ENCODE data around the gene SETSIP.
"Not testable (repeated sequence)": the region's sequence is repeated elsewhere in the genome, so short reads cannot be mapped to it uniquely, and the experiment has no call there.

DNA sequence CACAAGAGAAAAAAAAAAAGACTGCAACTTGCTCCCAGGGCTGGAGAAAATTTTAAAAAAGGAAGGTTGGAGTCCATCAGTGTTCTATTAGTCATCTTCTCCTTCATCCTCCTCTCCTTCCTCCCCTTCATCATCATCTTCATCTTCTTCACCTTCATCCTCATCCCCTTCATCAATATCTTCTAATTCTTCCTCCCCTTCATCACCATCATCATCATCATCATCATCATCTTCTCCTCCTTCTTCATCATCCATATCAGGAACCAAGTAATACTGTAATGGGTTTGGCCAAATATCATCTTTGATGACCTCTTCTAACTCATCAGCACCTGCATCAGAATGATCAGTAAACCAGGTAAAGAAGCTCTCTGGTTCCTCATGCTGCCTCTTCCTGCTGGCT lies 765 bp downstream of the SETSIP start:
- TF ChIP-seq, protein P1, sequence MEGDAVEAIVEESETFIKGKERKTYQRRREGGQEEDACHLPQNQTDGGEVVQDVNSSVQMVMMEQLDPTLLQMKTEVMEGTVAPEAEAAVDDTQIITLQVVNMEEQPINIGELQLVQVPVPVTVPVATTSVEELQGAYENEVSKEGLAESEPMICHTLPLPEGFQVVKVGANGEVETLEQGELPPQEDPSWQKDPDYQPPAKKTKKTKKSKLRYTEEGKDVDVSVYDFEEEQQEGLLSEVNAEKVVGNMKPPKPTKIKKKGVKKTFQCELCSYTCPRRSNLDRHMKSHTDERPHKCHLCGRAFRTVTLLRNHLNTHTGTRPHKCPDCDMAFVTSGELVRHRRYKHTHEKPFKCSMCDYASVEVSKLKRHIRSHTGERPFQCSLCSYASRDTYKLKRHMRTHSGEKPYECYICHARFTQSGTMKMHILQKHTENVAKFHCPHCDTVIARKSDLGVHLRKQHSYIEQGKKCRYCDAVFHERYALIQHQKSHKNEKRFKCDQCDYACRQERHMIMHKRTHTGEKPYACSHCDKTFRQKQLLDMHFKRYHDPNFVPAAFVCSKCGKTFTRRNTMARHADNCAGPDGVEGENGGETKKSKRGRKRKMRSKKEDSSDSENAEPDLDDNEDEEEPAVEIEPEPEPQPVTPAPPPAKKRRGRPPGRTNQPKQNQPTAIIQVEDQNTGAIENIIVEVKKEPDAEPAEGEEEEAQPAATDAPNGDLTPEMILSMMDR (IDR thresholded peaks at IDR 0.05), result not testable (repeated sequence)
- TF ChIP-seq POLR2A, POLR2AphosphoS5 (IDR thresholded peaks at IDR 0.05): not testable (repeated sequence)
